HG03066 (cell line): ENCODE data around the gene SLC25A21.
"Not testable (repeated sequence)": the region's sequence is repeated elsewhere in the genome, so short reads cannot be mapped to it uniquely, and the experiment has no call there.

Experiments
- ATAC-seq: cut with Tn5 transposase; IDR thresholded peaks from one replicate; pipeline ENCODE4 v1.9.1; 2021; ENCODE audit warnings: low read depth; ENCODE audit not compliant: unreplicated experiment

SLC25A21 gene

DNA sequence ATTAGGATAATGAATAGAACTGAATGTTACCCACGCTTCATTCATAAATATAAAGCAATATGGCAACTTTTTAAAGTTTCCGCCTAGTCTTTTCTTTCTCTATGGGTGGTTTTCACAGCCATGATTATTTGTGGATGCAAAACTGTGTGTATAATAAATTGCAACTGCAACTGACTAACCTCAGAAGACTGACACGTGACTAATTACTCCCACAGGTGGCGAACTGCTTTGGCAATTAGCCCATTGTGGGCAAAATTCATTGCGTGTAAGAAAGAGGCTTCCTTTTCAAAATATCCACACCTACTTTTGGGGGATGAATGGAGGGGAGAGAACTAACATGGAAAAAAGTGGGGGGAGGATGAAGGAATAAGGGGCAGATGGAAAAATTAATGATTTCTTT is 79.0 kb downstream of the SLC25A21 start:
- no peak for ATAC-seq

DNA sequence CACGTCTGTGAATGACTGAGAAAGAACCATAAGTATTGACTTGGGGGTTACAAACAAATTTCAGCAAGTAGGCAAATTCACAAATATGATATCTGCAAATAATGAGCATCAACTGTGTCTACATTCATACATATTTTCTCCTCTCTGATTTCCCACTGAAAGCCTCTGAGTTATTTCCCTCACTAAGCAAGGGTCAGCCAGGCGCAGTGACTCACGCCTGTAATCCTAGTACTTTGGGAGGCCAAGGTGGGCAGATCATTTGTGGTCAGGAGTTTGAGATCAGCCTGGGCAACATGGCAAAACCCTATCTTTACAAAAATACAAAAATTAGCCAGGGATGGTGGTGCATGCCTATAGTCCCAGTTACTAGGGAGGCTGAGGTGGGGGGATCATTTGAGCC is 80.8 kb downstream of the SLC25A21 start:
- no peak for ATAC-seq

DNA sequence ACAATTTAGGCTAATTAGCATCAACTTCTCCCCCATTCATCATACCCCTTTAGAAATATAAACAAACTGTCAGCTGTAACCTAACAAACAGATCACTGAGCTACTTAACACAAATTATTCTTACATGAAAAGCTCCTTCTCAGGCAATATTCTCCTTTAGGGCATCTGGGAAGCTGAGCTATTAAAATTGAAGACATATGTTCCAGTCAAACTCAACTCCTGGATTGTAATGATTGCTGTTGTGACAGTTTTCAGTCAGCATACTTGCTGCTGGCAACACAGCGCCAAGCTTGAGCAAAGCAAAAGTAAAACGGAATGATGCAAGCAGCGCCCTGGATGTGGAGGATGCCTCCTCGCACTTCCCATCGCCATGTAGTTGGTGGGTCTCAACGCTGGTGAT is 82.4 kb downstream of the SLC25A21 start:
- no peak for ATAC-seq

DNA sequence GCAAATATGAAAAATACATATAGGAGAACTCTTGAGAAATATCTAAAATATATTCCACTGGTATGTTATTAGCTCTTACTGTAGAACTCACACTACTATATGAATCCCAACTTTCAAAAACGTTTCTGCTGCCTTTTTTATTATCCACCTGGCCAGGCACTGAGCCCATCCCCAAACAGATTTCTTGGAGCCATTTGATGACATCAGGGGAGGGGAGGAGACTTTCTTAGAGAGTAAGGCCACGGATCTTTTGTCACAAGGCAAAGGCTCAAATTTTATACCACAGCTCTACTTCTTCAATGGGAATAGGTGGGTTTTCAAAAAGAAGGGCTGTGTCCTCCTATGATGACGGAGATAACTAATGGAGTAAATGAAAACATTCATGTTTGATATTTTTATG is 83.0 kb downstream of the SLC25A21 start:
- no peak for ATAC-seq

DNA sequence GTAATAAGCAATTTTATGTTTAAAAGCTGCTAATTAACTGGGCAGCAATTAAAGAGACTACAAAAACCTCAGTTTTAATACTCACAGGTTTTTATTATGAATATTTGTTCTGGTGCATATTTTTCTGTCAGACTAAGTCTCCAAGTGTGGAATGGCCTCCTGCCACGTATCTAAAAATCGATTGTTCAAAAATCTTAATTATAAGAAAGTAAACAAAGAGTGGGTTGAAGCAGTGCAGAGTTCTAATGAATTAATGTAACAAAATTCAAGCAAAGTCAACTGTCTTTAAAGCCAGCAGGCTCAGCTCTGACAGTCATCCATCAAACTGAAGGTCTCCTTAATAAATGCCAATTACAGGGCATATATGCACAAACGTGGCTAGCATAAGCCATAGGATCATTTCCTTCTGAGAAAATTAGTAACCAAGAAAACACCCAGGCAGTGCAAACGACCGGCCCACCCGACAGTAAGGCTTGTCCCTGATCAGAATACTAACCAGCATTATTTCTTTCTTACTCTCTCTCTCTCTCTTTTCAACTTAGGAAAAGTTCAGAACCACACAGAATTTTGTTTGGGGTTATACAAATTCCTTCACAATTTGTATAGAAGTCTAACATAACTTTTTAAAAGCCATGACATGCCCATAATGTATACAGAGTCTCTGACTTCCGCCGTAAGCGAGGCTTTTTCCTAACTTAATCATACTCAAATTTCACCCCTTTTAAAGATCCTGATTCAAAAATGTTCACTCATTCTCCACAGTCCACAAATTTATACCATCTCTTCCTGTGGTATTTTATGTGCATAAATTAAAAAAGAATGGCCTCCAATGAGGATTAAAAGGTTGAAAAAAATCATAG is 83.8 kb downstream of the SLC25A21 start:
- no peak for ATAC-seq

GRCh38 chr14:37087520-37087919 is 84.9 kb downstream of the SLC25A21 start:
- no peak for ATAC-seq

GRCh38 chr14:37083599-37083998 is 88.8 kb downstream of the SLC25A21 start:
- ATAC-seq: no peak

- no peak for ATAC-seq
These were observed 90.0 kb downstream of the SLC25A21 start for GRCh38 chr14:37082449-37082848.

DNA sequence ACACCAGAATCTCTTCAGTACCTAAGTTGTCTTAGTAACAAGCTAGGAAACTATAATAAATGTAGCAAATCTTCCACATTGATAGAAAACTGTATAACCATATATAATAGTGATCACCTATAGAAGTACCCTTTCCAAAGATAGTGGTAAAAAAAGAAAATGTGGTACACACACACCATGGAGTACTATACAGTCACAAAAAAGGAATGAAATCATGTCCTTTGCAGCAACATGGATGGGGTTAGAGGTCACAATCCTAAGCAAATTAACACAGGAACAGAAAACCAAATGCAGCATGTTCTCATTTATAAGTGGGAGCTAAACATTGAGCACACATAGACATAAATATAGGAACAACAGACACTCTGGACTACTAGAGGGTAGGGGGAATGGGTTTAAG is 90.5 kb downstream of the SLC25A21 start:
- ATAC-seq: no peak

DNA sequence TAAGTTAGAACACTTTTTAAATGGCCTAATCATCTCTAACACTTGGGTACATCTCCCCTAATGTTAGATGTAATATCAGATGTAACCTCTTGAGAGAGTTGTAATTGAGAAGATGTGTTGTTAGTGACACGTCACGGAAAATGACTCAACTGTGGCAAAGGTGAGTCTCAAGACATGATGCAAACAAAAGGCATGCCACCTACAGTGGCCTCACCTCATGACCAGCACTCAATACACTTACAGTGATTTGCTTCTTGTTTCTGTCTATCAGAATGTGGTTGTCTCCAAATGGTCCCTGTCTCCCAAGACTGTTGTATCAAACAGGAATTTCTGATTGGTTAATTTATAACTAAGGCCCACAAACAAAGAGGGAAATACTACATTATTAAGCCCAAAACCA is 91.2 kb downstream of the SLC25A21 start:
- no peak for ATAC-seq

DNA sequence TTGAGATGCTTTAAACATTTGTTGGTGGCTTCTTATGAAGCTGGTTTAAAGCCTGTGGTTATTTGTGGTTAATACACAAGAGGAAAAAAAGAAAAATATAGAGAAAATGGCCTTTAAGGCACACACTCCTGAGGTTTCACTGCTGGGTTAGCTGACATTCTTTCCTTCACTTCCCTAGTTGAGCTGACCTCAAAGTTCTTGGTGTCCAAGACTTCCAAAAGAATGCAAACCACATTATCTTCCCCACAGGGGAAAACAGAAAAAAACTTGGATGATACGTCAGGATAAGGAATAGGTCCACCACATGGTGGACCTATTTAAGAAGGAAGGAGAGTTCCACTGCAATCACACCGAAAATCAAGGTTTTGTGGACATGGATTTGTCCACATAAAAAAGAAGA is 94.3 kb downstream of the SLC25A21 start:
- no peak for ATAC-seq

DNA sequence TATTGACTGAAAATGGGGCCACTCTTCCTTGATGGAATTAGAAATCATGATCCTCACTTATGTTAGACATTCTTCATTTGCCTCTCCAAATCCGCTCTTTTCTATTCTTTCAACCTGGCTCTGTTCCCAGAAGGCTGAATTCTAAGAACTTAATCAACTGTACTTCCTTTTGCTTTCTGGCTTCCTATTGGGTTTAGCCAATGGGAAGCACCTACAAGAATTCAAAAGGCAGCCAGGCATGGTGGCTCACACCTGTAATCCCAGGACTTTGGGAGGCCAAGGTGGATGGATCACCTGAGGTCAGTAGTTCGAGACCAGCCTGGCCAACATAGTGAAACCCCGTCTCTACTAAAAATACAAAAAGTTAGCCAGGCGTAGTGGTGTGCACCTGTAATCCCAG is 98.1 kb downstream of the SLC25A21 start:
- ATAC-seq: not testable (repeated sequence)

DNA sequence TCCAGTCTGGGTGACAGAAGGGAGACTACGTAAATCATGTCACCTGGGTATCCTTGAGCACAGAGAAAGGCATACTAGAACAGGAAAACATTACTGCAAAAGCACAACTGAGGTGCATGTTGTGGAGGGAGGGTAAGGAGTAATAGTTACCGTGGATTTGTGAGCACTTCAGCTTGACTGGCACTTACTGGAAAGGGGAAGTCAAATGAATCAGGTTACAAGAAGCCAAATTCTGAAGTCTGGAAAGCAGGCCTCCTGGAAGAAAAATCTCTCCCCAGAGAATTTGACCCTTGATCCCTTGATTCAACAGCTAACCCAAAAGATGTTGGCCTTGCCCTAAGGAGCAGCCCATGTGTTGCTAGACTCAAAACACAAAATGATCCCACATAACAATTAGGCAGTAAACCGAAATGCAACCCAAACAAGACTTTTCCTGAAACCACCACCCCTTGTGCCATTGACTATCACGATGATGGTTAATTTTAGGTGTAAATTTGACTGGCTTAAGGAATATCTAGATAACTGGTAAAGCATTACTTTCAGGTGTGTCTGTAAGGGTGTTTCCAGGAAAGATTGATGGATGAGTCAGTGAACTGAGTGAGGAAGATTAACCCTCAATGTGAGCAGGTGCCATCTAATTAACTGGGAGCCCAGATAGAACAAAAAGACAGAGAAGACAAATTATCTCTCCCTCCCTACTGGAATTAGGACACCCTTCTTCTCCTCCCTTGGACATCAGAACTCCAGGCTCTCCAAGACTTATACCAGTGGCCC is 108.8 kb downstream of the SLC25A21 start:
- ATAC-seq: no peak

GRCh38 chr14:37062191-37062803 is 110.1 kb downstream of the SLC25A21 start:
- ATAC-seq: no peak

DNA sequence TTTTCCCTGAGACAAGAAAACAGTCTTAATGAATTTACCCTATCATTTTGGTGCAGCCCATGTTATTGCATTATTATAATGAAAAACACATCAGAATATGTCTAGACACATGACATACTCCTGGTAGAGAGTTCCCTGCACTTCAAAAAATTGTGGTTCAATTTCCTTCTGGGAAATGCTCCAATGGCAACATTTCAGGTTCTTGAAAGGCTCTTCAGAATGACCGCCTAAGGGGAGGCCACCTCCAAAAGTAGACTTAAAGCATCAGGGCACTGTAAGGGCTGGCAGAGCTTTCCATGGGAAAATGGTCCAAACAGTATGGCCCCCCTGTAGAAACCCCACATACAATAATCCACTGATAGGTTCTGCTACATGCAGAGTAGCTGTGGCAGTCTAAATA is 110.7 kb downstream of the SLC25A21 start:
- no peak for ATAC-seq

DNA sequence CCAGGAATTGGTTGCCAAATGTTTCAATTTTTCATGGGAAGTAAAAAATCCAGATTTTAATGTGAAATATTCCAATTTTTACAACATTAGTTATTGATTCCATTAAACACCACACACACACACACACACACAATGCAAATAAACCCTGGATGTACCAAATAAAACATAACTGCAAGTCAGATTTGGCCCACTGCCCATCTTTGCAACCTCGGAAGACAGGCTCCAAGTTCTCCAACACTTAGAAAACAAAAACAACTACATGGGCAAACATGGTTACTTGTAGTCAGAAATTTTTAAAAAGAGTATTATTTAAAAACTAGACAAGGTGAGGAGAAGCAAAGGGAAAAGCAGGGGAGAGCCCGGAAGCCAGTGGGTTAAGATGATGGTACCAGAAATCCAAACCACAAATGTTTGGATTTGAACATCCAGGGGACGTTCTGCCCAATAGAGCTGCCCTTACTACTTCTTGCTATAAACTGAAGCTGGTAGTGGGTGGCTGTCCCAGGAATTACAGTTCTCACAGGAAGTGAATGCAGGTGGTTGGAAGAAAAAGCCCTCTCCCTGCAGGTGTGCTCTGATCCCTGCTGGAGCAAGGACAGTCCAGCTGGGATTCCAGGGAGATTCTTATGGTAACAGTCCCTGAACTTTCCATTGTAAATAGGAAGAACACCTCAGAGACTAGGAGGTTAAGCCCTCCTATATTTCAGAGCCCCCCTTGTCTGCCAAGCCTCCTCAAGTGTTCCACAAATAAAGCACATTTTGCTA is 111.7 kb downstream of the SLC25A21 start:
- no peak for ATAC-seq

DNA sequence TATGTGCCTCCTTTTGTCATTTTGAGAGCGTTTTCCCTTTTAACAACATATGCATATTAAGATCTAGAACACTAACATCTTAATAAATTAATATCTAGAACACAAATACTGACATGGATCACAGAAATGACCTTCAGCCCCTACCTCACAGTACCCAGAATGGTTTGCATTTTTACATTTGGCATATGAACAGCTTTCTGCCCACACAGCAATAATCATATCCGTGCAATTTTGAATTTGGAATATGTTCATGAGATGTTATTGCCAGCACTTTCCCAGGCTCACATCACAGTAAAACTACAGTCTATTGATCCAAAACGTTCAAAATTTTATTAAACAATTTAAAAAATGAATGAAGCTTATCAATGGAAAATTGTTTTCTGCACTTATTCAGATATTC is 114.6 kb downstream of the SLC25A21 start:
- no peak for ATAC-seq

GRCh38 chr14:37056473-37056872 is 115.9 kb downstream of the SLC25A21 start:
- no peak for ATAC-seq

DNA sequence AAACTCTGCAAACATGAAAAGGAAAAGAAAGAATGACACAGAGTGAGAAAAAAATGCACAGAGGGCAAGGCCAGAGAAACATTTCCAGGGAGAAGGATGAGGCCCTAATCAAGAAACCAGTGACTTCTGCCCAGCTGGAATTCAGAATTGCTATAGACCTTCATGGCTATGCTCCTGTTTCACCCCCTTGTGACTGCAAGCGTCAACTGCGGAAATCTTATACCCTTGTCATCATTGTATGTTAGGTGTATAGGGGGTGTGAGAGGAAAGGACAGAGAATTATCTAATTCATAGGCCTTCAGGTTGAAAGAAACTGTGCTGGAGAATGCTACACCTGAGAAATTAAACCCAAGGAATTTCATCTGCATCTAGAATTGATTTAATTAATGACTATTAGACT is 117.5 kb downstream of the SLC25A21 start:
- ATAC-seq: no peak

DNA sequence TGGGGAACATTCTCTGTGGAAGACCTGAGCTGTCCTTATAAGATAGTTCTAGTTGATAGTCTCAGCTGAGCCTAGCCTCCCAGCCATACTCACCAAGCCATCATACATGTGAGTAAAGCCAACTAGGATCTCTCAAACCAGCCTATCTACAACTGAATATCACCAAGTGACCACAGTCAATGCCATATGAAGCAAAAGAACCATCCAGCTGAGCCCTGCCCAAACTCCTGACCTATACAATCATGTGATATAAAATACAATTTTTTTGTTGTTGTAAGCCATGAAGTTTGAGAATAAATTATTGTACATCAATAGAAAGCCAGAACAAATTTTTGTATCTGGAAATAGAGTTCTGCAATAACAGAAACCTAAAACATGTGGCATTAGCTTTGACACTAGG is 118.3 kb downstream of the SLC25A21 start:
- ATAC-seq: no peak

GRCh38 chr14:37051680-37052079 is 120.7 kb downstream of the SLC25A21 start:
- no peak for ATAC-seq
